HG02623 (cell line): ENCODE data around the gene FBN3.
"Not testable (repeated sequence)": the region's sequence is repeated elsewhere in the genome, so short reads cannot be mapped to it uniquely, and the experiment has no call there.

ENCODE experiments used
- ATAC-seq: cut with Tn5 transposase; IDR thresholded peaks from one replicate; pipeline ENCODE4 v1.9.1; 2021; ENCODE audit warnings: moderate library complexity; ENCODE audit not compliant: unreplicated experiment

FBN3 gene

DNA sequence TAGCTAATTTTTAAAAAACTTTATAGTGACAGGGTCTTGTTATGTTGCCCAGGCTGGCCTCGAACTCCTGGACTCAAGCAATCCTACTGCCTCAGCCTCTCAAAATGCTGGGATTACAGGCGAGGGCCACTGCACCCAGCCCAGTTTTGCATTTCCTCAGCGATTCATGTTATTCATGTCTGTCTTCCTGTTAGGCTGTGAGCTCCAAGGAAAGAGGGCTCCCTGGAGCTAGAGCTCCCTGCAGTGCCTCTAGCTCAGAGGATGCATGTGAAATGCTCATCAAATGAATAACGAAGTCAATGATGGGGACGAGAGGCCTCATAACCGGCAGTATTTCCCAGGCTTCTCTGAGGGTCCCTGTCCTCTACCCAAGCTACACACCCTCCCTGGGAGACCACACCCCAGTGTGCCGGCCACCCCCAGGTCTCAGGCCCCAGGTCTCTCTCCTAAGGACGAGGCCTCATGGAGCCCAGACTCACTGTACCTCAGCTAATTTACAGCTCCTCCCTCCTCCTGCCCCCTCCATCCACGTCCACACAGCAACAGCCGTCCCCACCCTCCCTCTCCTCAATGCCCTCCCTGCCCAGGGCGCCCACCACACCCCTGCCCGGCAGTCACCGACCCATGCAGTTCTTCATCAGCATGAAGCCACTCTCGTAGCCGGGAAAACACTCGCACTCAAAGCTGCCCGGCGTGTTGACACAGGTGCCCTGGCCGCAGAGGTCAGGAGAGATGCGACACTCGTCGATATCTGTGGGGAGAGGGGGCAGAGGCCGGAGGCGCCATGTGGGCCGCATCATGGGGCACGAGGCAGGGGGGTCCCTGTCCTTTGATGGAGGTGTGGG lies 28.5 kb downstream of the FBN3 start:
- no peak for ATAC-seq

- no peak for ATAC-seq
Observed at GRCh38 chr19:8117991-8118390, 31.4 kb downstream of the FBN3 start.

DNA sequence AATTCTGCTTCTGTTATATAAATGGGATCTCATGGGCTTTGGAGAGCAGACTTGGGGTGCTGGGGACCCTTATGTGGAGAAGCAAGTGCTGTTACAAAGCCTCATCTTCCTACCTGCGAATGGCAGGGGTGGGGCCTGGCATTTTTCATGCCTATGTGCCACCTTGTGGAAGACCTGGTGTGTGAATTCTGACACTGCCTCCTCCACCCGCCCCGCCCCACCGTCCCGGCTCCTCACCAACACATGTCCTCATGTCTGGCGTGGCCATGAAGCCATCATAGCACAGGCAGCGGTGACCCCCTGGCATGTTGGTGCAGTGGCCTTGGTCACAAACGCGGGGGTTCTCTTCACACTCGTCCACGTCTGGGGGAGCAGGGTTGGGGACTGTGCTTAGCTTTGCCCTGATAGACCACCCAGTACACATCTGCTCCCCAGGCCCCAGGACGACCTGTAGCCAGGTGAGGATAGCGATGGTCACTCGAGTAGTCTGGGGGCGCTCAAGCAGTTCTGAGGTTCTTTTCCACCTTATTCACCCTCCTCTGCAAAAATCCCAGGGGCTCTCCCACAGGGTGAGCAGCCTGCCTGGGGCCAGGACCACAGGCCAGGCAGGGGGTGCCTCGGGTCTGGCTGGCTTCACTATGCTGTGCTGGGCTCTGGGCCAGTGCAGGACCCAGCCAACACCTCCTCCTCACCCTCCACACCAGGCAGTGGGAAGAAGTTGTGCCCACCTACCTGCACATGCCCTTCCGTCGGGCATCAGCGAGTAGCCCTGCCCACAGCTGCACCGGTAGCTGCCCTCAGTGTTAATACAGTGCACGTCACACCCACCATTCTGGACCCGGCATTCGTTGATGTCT lies 32.7 kb downstream of the FBN3 start:
- ATAC-seq: no peak

DNA sequence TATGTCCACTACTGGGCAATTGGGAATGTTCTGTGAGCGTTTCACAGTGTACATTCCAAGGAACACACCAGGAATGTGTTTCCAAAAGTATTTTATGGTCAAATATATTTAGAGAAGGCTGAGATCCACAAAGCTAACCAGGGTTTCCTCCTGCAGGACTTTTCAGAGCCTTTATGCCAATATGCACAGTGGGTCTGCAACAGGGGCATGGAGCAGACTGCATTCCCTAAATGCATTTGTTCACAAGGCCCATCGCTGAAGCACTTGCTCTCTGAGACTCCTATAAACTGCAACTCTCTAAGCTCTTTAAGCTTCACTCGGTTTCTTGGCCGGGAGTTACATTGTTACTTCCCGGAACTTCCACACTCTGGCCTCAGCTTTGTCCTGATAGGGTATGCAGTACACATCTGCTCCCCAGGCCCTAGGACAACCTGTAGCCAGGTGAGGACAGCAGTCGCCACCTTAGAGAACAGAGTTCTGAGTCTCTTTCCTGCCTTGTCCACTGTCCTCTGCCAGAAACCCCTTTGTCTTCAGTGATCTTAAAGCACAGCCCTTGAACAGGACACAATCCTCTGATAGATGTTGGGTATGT lies 33.5 kb downstream of the FBN3 start:
- ATAC-seq: no peak

DNA sequence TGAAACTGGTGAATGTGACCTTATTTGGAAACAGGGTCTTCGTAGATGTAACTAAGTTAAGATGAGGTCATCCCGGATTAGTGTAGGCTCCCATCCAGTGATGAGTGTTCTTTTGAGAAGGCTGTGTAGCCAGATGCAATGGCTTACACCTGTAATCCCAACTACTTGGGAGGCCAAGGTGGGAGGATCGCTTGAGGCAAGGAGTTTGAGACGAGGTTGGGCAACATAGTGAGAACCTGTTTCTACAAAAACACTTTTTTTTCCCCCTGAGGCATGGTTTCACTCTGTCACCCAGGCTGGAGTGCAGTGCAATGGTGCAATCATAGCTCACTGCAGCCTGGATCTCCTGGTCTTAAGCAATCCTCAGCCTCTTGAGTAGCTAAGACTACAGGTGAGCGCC lies 36.4 kb downstream of the FBN3 start:
- no peak for ATAC-seq

DNA sequence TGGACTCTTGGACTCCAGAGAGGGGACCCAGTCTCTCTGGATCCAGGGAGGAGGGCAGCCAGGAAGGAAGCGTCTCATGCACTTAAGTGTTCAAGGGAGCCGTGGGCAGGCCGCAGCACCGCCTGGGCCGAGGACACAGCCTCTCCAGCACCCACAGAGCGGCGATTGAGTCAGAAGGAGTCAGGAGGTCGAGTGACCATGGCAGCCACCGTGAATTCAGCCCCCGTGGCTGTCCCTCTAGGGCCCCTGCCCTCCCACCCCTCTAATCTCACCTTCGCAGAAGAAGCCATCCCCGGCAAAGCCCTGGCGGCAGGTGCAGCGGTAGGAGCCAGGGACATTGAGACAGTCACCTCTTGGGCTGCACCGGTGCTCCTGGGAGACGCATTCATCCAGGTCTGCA lies 38.0 kb downstream of the FBN3 start:
- ATAC-seq: no peak

DNA sequence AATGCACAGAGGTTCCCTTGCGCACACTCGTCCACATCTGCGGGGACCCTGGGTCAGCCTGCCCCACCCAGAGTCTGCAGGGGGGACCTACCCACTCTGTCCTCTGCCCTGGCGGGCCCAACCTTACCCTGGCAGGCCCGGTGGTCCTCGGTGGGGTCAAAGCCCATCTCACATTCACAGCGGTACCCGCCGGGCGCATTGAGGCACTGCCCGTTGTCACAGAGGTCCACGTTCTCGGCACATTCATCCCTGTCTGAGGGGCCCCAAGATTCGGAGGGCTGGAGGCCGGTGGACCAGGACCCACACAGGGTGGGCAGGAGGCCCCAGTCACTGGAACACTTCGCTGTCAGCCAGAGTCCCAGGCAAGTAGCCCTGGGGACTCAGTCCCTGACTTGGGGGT lies 38.5 kb downstream of the FBN3 start:
- no peak for ATAC-seq

GRCh38 chr19:8109890-8110662 lies 39.3 kb downstream of the FBN3 start:
- ATAC-seq: no peak

- ATAC-seq: no peak
Observed at GRCh38 chr19:8109455-8109854, 39.9 kb downstream of the FBN3 start.

DNA sequence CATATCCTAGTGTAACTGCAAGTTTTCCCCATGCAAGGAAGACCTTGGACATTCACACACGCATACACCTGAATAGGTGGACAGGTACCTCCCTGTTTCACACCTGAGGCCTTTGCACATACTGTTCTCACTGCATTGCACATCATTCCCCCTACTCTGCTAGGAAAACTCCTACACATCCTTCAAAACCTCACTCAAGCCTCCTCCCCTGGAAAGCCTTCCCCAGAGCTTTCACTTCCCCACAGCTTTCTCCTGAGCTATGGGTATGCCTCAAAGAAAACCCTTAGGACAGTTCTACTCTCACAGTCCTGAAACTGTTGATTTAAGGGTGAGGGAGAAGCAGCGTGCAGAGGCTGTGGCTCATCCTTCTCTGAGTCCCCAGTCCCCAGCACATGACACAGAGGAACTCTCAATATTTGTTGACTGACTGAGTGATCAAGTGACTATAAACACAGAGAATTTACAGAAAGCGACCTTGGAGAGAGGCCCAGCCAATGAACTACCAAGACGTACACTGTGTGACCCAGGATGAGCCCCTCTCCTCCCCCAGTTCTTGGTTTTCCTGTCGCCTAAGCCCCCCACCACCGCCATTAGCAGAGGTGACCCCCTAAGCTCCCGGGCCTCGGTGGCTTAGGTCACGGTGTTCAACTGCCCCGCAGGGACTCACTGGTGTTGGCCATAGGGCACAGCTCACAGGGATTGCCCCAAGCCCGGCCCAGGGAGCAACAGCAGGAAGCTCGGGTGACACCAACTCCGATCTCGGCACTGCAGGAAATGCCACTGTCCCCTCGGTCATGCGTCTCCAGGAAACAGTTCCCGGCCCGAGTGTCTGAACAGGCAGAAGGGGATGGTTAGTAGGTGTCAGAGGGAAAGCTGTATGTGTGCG lies 40.6 kb downstream of the FBN3 start:
- no peak for ATAC-seq

- no peak for ATAC-seq
Observed at GRCh38 chr19:8107301-8107903, 42.0 kb downstream of the FBN3 start.

DNA sequence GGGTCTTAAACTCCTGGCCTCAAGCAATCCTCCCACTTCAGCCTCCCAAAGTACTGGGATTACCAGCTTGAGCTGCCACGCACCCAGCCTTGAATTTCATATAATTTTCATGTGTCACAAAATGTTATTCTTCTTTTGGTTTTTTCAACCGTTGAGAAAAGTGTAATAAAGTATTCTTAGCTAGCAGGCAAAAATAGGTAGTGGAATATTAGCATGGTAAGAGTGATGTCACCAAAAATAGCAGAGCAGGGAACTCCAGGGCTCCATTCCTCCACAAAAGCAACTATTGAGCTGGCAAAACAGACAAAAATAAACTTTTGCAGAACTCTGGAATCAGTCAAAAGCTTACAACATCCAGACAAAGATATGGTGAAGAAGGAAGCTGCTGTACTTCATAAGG lies 43.9 kb downstream of the FBN3 start:
- ATAC-seq: no peak

- ATAC-seq: not testable (repeated sequence)
Observed at GRCh38 chr19:8101910-8102309, 47.5 kb downstream of the FBN3 start.

GRCh38 chr19:8101311-8101710 lies 48.1 kb downstream of the FBN3 start:
- no peak for ATAC-seq

GRCh38 chr19:8097681-8098567 lies 51.5 kb downstream of the FBN3 start:
- ATAC-seq: no peak

GRCh38 chr19:8097198-8097597 lies 52.2 kb downstream of the FBN3 start:
- no peak for ATAC-seq

DNA sequence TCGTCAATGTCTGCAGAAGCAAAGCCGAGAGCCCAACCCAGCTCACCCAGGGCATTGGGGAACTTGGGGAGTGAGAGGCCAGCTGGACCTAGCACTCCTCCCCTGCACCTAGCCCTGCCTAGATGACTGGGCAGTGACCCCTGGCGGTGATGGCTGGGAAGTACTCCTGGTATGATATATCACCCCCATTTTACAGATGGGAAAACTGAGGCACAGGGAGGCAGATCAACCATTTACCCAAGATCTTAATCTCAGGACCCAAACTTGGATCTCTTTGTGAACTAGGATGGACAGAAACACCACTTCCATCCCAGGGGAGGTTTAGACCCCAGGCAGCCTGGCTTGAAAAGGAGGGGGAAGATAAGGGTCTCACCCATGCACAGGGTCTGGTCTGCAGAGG lies 53.3 kb downstream of the FBN3 start:
- ATAC-seq: no peak

GRCh38 chr19:8095354-8095886 lies 54.0 kb downstream of the FBN3 start:
- no peak for ATAC-seq
